Colonic mucosa (tissue), 4 donors: ENCODE results near the gene SPG21. TPM values are rescaled to one million over a fixed set of nuclear protein-coding genes. Genes with fewer than 3 reads are reported as not detected.
"Not testable (repeated sequence)": the region's sequence is repeated elsewhere in the genome, so short reads cannot be mapped to it uniquely, and the experiment has no call there.

Experiments
- DNase-seq: peaks from one replicate; pipeline ENCODE4 v3.0.0-alpha.2; 2020
- H3K27ac ChIP-seq: fragments of 200-600 bp; one replicate; pipeline ENCODE4 v1.8.0; 2021
- H3K27me3 ChIP-seq: fragments of 200-600 bp; one replicate; pipeline ENCODE4 v1.8.0; 2021
- H3K36me3 ChIP-seq: fragments of 200-600 bp; one replicate; pipeline ENCODE4 v1.8.0; 2021
- H3K4me1 ChIP-seq: fragments of 200-600 bp; one replicate; pipeline ENCODE4 v1.8.0; 2021; ENCODE audit warnings: mild to moderate bottlenecking
- H3K4me3 ChIP-seq: fragments of 200-600 bp; one replicate; pipeline ENCODE4 v1.8.0; 2021
- H3K9ac ChIP-seq, 2 donors: one replicate each; pipeline ENCODE4 v1.7.0; 2013; ENCODE audit warnings: control low read depth in 2 of 2, low read depth in 2 of 2, low read length in 2 of 2
- H3K9me3 ChIP-seq: fragments of 200-600 bp; one replicate; pipeline ENCODE4 v1.8.0; 2021
- intact Hi-C: fragments of 100-400 bp; cut with DNase I; formaldehyde crosslinking; loops from one replicate; pipeline ENCODE4 v1.14.1; 2022
- total RNA-seq, 2 donors: library from RNA; stranded (reverse); fragmentation: NEBNext Ultra II Directional in 1 of 2; extraction: Animal tissue kit (Norgen Biotek cat#: 25700) in 1 of 2; gene quantifications; one replicate each; pipeline ENCODE4 v1.2.1, GENCODE V29; 2021
- TF ChIP-seq, protein P1 (sequence below): fragments of 200-600 bp; IDR thresholded peaks from one replicate; pipeline ENCODE4 v1.8.0; 2022; ENCODE audit warnings: antibody characterized with exemption, mild to moderate bottlenecking
- donor health status: healthy.
- donor health status: DM: no; HTN: no; CAD: no.
- donor health status: DM: no; HTN: no; CAD: no.

The SPG21 gene
- total RNA-seq, 2 donors from 2014 or later: 76.3 to 85.8 TPM

GRCh38 chr15:65027593-65027992, 37.9 kb upstream of the SPG21 start:
- no peaks in the 10 kb centered on the region for H3K9me3 ChIP-seq
- H3K27me3 ChIP-seq: no peaks in the 10 kb centered on the region
- H3K4me1 ChIP-seq: no peaks in the 10 kb centered on the region
- no peak for DNase-seq
- H3K27ac ChIP-seq: no peak overlapping the region
- H3K9ac ChIP-seq: peak overlapping the region in 1 of 2 donors; percentile 91
- no peaks in the 10 kb centered on the region for H3K36me3 ChIP-seq
- intact Hi-C loops: no loop called here
- TF ChIP-seq, protein P1, sequence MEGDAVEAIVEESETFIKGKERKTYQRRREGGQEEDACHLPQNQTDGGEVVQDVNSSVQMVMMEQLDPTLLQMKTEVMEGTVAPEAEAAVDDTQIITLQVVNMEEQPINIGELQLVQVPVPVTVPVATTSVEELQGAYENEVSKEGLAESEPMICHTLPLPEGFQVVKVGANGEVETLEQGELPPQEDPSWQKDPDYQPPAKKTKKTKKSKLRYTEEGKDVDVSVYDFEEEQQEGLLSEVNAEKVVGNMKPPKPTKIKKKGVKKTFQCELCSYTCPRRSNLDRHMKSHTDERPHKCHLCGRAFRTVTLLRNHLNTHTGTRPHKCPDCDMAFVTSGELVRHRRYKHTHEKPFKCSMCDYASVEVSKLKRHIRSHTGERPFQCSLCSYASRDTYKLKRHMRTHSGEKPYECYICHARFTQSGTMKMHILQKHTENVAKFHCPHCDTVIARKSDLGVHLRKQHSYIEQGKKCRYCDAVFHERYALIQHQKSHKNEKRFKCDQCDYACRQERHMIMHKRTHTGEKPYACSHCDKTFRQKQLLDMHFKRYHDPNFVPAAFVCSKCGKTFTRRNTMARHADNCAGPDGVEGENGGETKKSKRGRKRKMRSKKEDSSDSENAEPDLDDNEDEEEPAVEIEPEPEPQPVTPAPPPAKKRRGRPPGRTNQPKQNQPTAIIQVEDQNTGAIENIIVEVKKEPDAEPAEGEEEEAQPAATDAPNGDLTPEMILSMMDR: no peak
- no peak overlapping the region for H3K4me3 ChIP-seq

- TF ChIP-seq, protein P1: no peak
- intact Hi-C loops: no loop called here
- no peak for DNase-seq
- H3K27me3 ChIP-seq: no peaks in the 10 kb centered on the region
- H3K9me3 ChIP-seq: no peaks in the 10 kb centered on the region
- no peak overlapping the region for H3K27ac ChIP-seq
- H3K4me3 ChIP-seq: no peak overlapping the region
- H3K9ac ChIP-seq: no peak overlapping the region
- no peaks in the 10 kb centered on the region for H3K4me1 ChIP-seq
- no peaks in the 10 kb centered on the region for H3K36me3 ChIP-seq
These were observed 37.0 kb upstream of the SPG21 start for GRCh38 chr15:65026756-65027155.

- Histone ChIP-seq H3K9ac (no peak overlapping the region), H3K9me3 (no peaks in the 10 kb centered on the region), H3K27me3 (no peaks in the 10 kb centered on the region), H3K27ac (no peak overlapping the region), H3K4me3 (no peak overlapping the region), H3K4me1 (no peaks in the 10 kb centered on the region), H3K36me3 (no peaks in the 10 kb centered on the region)
- intact Hi-C loops: no loop called here
- TF ChIP-seq, protein P1: no peak
- DNase-seq: no peak
These were observed 31.8 kb upstream of the SPG21 start for GRCh38 chr15:65021488-65021887.

GRCh38 chr15:65020419-65020818, 30.7 kb upstream of the SPG21 start:
- intact Hi-C loops: no loop called here
- no peak for DNase-seq
- H3K4me3 ChIP-seq: no peak overlapping the region
- H3K9me3 ChIP-seq: no peaks in the 10 kb centered on the region
- TF ChIP-seq, protein P1: no peak
- no peak overlapping the region for H3K27ac ChIP-seq
- H3K36me3 ChIP-seq: no peaks in the 10 kb centered on the region
- H3K27me3 ChIP-seq: no peaks in the 10 kb centered on the region
- H3K9ac ChIP-seq: no peak overlapping the region
- no peaks in the 10 kb centered on the region for H3K4me1 ChIP-seq

GRCh38 chr15:65011198-65011597, 21.5 kb upstream of the SPG21 start:
- H3K4me3 ChIP-seq, H3K9ac ChIP-seq, H3K27ac ChIP-seq, H3K36me3 ChIP-seq, intact Hi-C loops, H3K27me3 ChIP-seq, H3K9me3 ChIP-seq, DNase-seq, H3K4me1 ChIP-seq: not testable (repeated sequence)

GRCh38 chr15:65008983-65009382, 19.3 kb upstream of the SPG21 start:
- H3K36me3 ChIP-seq: peaks cover 4% of the 10 kb centered on the region
- DNase-seq: no peak
- no peak overlapping the region for H3K4me3 ChIP-seq
- no peak overlapping the region for H3K9ac ChIP-seq
- TF ChIP-seq, protein P1: no peak
- no peak overlapping the region for H3K27ac ChIP-seq
- no peaks in the 10 kb centered on the region for H3K4me1 ChIP-seq
- H3K9me3 ChIP-seq: no peaks in the 10 kb centered on the region
- H3K27me3 ChIP-seq: no peaks in the 10 kb centered on the region
- intact Hi-C loops: no loop called here
